ENCODE measurements around the gene CXADR. TPM values are rescaled to one million over a fixed set of nuclear protein-coding genes. Genes with fewer than 3 reads are reported as not detected.
A peak's percentile ranks its signal among the peaks of the same experiment; 100 is the strongest.

The CXADR gene
- polyA plus RNA-seq, 4 donors, result 31.4 to 41.5 (median 36.2) TPM

- no peak for DNase-seq (ENCODE audit: low read depth in 4 of 4, low spot score in 2 of 4)
Measured at GRCh38 chr21:17539323-17539722, 26.5 kb downstream of the CXADR start.

DNA sequence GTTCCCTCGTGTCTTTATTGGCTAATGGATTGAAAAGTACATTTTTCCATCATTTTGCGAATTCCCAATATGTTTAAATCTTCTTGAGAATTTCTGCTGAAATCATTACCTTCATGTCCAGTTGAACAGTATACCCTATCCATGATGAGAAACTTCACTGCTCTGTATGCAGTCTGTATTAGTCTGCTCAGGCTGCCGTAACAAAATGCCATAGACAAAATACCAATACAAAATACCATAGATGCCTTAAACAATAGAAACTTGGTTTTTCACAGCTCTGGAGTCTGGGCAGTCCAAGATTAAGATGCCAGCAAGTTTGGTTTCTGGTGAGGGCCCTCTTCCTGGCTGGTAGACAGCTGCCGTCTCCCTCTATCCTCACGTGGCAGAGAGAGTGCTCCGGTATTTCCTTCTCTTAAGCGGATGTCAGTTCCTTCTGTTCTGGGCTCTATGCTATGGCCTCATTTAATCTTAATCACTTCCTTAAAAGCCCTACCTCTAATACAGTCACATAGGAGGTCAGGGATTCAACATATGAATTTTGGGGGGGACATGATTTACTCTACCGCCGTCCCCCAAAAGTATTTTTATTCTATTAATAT is 27.0 kb downstream of the CXADR start:
- no peak for DNase-seq (ENCODE audit: low read depth in 4 of 4, low spot score in 2 of 4)

- no peak for DNase-seq (ENCODE audit: low read depth in 4 of 4, low spot score in 2 of 4)
Measured at GRCh38 chr21:17540530-17540929, 27.7 kb downstream of the CXADR start.

DNA sequence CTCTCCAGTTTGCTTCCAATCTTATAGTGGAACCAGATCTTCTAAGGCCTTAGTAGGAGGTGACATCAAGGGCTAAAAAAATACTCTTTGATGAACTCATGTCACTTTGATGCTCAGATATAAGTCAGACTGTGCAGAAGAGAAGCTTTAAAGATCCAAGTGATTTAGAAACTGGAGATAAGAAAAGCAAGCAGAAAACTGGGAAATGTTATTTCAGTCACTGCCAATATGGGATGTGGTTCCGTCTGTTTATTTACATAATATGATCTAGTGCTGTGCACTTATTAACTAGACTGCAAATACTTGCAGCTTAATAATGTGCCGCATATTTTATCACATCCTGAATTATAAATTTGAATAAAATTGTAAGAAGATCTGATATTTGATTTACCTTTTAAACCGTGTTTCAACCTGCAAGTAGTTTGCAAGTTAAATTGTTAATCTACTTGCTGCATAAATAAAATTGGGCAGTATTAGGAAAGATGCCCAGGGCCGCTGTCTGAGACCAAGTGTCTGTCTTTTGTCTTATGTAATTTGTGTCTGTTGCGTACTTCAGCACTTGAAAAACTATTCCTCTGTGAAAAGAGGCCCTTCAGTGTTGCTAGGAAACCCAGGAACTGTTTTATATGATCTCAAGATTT is 29.6 kb downstream of the CXADR start:
- DNase-seq (ENCODE audit: low read depth in 4 of 4, low spot score in 2 of 4), result peak in 2 of 4 donors; percentile 3 to 4

DNA sequence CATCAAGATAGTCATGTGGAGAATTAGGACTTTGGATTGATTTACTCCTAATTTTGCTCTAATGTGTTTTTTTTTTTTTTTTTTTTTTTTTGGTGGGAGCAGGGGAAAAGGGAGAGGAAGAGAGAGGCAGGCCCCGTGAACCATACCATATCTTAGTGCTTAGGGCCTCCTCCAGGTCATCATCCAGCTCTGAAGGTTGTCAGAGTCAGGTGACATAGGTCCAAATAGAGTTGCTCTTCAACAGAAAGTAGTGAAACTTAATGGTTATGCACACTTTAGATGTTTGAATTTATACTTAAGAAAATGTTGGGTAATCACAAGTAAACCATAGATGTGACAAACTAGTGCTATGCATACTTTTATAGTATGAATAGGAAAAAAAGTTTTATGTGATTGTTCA is 32.2 kb downstream of the CXADR start:
- DNase-seq (ENCODE audit: low read depth in 4 of 4, low spot score in 2 of 4), result no peak

GRCh38 chr21:17548262-17548661 is 35.4 kb downstream of the CXADR start:
- DNase-seq (ENCODE audit: low read depth in 4 of 4, low spot score in 2 of 4), result no peak

DNA sequence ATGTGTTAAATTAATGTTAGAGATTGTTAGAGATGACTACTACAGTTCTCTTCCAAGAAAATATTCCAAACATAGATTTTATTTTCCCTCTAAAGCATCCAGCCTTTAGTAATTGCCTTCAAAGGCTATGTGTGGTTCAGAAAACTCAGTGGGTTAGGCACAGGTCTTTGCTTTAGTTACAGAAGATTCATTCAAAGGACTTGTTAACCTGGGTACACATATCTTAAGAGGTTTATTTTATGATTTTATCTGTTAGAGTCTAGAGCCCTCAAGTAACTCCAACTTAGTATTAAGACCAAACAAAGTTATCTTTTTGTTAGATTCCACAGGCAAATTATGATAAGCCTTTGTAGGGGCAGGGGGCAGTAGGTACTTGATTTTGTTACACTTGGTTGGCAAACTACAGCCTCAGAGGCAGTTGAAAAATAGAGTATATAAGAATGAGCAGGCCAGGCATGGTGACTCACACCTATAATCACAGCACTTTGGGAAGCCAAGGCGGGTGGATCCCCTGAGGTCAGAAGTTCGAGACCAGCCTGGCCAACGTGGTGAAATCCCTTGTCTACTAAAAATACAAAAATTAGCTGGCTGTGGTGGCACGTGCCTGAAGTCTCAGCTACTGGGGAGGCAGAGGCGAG is 37.9 kb downstream of the CXADR start:
- no peak for DNase-seq (ENCODE audit: low read depth in 4 of 4, low spot score in 2 of 4)

DNA sequence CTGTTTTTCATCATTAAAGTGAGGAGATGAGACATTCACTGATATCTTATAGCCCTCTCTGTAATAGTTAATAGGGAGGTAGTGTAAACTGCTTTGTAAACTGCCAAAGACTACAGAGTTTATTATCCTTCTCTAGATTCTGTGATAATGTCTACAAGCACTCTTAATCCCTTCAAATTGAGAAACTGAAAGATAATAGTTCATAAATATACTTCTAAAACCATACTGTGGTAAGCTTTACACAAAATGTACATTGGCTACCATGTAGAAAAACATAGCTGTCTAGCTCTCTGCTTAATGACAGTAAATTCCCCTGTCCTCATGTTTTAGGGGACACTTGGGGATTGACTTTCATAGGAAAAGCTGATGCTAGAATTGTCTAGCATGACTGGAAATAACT is 39.6 kb downstream of the CXADR start:
- no peak for DNase-seq (ENCODE audit: low read depth in 4 of 4, low spot score in 2 of 4)

GRCh38 chr21:17554120-17554519 is 41.3 kb downstream of the CXADR start:
- no peak for DNase-seq (ENCODE audit: low read depth in 4 of 4, low spot score in 2 of 4)

DNA sequence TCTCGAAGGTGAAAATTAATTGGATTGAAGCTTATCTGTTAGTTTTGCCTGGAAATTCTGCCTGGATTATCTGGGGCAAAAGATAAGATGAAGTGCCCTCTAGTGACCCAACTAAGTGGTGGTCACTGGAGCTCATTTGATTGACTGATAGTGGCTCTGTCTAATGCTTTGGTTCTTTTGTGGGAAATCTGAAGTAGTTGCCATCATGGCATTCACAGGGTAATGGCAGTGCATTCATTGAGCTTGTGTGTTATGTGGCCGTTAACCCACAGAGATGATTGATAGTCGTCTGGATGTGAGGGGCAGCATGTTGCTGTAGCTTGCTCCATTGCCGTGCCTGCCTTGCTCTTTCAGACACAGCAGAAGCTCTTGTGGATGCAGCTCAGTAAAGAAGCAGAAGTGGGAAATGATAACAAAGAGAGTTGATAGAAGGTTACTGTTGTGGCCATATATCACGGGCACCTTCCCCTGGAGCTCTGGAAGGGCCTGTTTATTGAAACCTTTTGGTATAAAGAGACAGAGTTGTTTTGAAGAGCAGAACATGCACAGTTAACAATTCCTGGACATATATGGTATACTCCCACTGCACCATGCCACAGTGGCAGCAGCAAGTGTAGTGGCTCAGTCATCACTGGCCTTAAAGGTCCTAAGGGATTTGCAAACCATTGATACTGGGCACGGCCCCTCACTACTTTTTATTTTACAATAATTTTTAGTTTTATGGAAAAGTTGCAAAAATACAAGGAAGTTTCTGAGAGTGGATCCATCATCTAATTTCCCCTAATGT is 42.0 kb downstream of the CXADR start:
- DNase-seq (ENCODE audit: low read depth in 4 of 4, low spot score in 2 of 4), result no peak

- DNase-seq (ENCODE audit: low read depth in 4 of 4, low spot score in 2 of 4), result no peak
Measured at GRCh38 chr21:17560377-17561025, 47.7 kb downstream of the CXADR start.

- no peak for DNase-seq (ENCODE audit: low read depth in 4 of 4, low spot score in 2 of 4)
Measured at GRCh38 chr21:17570786-17571185, 57.9 kb downstream of the CXADR start.

- DNase-seq (ENCODE audit: low read depth in 4 of 4, low spot score in 2 of 4), result no peak
Measured at GRCh38 chr21:17572431-17572830, 59.6 kb downstream of the CXADR start.

- DNase-seq (ENCODE audit: low read depth in 4 of 4, low spot score in 2 of 4), result no peak
Measured at GRCh38 chr21:17575076-17575475, 62.2 kb downstream of the CXADR start.

DNA sequence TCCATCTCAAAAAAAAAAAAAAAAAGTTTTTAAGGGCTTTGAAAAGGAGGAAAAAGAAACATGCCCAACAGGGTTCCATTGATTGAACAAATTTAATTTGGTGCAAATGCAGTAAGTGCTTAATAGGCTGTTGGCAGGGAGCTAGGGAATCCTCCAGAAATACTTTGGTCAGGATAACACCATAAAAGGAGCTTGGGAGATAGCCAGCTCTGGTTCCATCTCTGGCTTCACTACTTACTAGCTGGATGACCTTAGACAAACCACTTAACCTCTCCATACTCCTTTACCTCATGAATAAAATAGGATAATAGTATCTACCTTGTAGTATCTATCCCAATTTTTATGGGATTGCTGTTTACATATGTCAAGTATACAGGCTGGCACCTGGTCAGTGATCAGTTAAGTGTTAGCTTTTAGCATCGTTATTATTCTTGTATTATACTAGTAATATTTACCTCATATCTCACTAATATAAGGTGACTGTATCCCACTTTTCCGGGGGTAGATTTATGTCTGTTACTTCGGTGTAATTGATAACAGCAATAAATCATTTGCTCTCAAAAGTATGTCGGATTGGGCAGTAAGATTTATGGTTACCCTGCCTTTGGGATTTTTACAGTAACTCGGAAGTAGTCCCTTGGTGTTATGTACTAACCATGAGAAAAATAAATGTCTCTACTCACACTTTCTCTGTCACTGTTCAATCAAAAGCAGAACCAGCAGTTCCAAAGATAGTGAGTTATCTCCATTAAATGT is 63.4 kb downstream of the CXADR start:
- DNase-seq (ENCODE audit: low read depth in 4 of 4, low spot score in 2 of 4), result no peak

GRCh38 chr21:17577701-17578100 is 64.9 kb downstream of the CXADR start:
- no peak for DNase-seq (ENCODE audit: low read depth in 4 of 4, low spot score in 2 of 4)

- DNase-seq (ENCODE audit: low read depth in 4 of 4, low spot score in 2 of 4), result no peak
Measured at GRCh38 chr21:17578162-17578561, 65.3 kb downstream of the CXADR start.

DNA sequence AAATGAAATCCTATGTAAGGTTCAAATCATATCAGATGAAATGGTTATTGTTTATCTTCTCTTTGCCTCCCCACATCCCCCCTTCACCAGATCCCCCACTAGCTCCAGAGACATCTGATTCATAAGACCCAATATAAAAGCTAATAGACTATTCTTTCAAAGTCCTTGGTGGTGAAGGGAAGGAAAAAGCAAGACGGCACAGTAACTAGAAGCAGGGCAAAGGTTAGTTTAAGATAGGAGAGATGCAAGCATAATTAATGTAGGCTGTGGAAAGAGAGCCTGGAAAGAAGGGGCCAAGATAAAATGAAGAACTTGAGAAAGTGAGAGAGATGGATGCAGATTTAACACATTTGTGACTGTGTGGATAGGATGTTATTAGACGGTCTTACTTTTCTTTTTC is 66.0 kb downstream of the CXADR start:
- no peak for DNase-seq (ENCODE audit: low read depth in 4 of 4, low spot score in 2 of 4)

DNA sequence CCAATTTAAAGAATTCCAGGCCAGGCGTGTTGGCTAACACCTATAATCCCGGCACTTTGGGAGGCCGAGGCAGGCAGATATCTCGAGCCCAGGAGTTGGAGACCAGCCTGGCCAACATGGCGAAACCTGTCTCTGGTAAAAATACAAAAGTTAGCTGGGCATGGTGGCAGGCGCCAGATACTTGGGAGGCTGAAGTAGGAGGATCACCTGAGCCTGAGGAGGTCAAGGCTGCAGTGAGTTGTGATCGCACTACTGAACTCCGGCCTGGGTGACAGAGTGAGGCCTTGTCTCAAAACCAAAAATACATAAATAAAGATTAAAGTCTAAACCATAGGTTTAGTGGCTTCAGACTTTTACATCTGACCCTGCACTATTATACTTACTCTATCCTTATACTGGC is 67.5 kb downstream of the CXADR start:
- DNase-seq (ENCODE audit: low read depth in 4 of 4, low spot score in 2 of 4), result no peak

- DNase-seq (ENCODE audit: low read depth in 4 of 4, low spot score in 2 of 4), result no peak
Measured at GRCh38 chr21:17583898-17584297, 71.1 kb downstream of the CXADR start.

Measured in left renal cortex interstitium (tissue), 4 donors.